Muscle of leg (tissue), 11 donors: Measurements from ENCODE around the gene WDR87. TPM values are rescaled to one million over a fixed set of nuclear protein-coding genes. Genes with fewer than 3 reads are reported as not detected.
A peak's percentile ranks its signal among the peaks of the same experiment; 100 is the strongest.

Experiments
- DNase-seq: peaks from one replicate; pipeline ENCODE4 v3.0.0; 2013
- H3K27ac ChIP-seq: one replicate; pipeline ENCODE4 v1.5.1; 2013; ENCODE audit warnings: mild to moderate bottlenecking, low read length, control low read depth
- H3K27me3 ChIP-seq: one replicate; pipeline ENCODE4 v1.6.1; 2013; ENCODE audit warnings: low read length; ENCODE audit not compliant: control insufficient read depth, insufficient read depth
- H3K36me3 ChIP-seq: one replicate; pipeline ENCODE4 v1.6.1; 2013; ENCODE audit warnings: low read length; ENCODE audit not compliant: control insufficient read depth, insufficient read depth
- H3K4me1 ChIP-seq: one replicate; pipeline ENCODE4 v1.6.1; 2013; ENCODE audit warnings: low read length; ENCODE audit not compliant: control insufficient read depth, insufficient read depth
- H3K4me3 ChIP-seq: one replicate; pipeline ENCODE4 v1.5.1; 2013; ENCODE audit warnings: low read length, control low read depth
- H3K9me3 ChIP-seq: replicated peaks from 2 replicates; pipeline ENCODE4 v1.6.1; 2013; ENCODE audit warnings: low read depth, low read length; ENCODE audit not compliant: control insufficient read depth
- WGBS: methylation state at CpG from one replicate; pipeline ENCODE4 v1.1.5; 2013; ENCODE audit warnings: missing lambda C conversion rate; ENCODE audit not compliant: insufficient coverage; 5-methylcytosine and 5-hydroxymethylcytosine counted together
- polyA plus RNA-seq, 8 donors: library from polyadenylated mRNA; unstranded; fragments of 120-200 nt; gene quantifications; one replicate each; pipeline versions ENCODE4 v1.2.1 to v1.2.3, GENCODE V29; 2013; ENCODE audit warnings: inconsistent platforms in 1 of 8, low replicate concordance in 1 of 8; ENCODE audit not compliant: insufficient read length in 8 of 8, insufficient read depth in 1 of 8
- total RNA-seq: library from RNA; stranded (reverse); fragments of 120-200 nt; gene quantifications from one replicate; pipeline ENCODE4 v1.2.4, GENCODE V29; 2013

WDR87 gene
- total and polyA plus RNA-seq, 9 donors = under 0.01 to 0.18 (median 0.10) TPM

DNA sequence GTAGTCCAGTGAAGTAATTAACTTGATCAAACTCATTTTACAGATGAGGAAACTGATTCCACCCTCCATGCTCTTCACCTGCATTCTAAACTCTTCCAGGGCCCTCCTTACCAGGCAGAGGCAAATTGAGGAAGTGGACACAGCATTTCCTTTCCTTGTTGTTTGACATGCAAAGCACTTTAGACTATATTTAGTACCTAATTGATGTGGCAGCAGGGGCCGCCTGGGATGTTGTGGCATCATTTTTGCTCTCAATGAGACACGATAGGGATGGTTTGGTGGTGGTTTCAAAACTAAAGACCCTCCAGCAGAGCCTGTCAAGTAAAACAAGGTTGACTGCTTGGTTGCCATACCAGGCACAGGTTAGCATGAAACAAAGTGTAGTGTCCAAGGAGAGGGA lies 8.5 kb upstream of the WDR87 start:
- Histone ChIP-seq H3K4me1 (no peaks in the 10 kb centered on the region), H3K4me3 (no peak overlapping the region), H3K27me3 (no peaks in the 10 kb centered on the region), H3K27ac (no peak overlapping the region), H3K9me3 (no peaks in the 10 kb centered on the region), H3K36me3 (peaks cover 6% of the 10 kb centered on the region)
- 75% methylated on average over 2 of the region's 2 CpGs for WGBS
- no peak for DNase-seq

GRCh38 chr19:37909661-37910199 lies 3.3 kb upstream of the WDR87 start:
- 60% methylated on average over 1 of the region's 6 CpGs for WGBS

GRCh38 chr19:37907735-37908455 lies 1.5 kb upstream of the WDR87 start:
- H3K27me3 ChIP-seq = no peaks in the 10 kb centered on the region
- H3K27ac ChIP-seq = no peak overlapping the region
- peak overlapping the region; percentile 81 for H3K4me3 ChIP-seq
- H3K9me3 ChIP-seq = no peaks in the 10 kb centered on the region
- 20% methylated on average over 7 of the region's 13 CpGs for WGBS
- H3K36me3 ChIP-seq = no peaks in the 10 kb centered on the region
- H3K4me1 ChIP-seq = peaks cover 13% of the 10 kb centered on the region
- no peak for DNase-seq

More at GRCh38 chr19:37909661-37910199, 3.3 kb upstream of the WDR87 start:
- H3K4me1 ChIP-seq = peaks cover 13% of the 10 kb centered on the region
- H3K27ac ChIP-seq = no peak overlapping the region
- no peak for DNase-seq
- no peaks in the 10 kb centered on the region for H3K9me3 ChIP-seq
- no peaks in the 10 kb centered on the region for H3K27me3 ChIP-seq
- H3K36me3 ChIP-seq = no peaks in the 10 kb centered on the region
- H3K4me3 ChIP-seq = no peak overlapping the region

DNA sequence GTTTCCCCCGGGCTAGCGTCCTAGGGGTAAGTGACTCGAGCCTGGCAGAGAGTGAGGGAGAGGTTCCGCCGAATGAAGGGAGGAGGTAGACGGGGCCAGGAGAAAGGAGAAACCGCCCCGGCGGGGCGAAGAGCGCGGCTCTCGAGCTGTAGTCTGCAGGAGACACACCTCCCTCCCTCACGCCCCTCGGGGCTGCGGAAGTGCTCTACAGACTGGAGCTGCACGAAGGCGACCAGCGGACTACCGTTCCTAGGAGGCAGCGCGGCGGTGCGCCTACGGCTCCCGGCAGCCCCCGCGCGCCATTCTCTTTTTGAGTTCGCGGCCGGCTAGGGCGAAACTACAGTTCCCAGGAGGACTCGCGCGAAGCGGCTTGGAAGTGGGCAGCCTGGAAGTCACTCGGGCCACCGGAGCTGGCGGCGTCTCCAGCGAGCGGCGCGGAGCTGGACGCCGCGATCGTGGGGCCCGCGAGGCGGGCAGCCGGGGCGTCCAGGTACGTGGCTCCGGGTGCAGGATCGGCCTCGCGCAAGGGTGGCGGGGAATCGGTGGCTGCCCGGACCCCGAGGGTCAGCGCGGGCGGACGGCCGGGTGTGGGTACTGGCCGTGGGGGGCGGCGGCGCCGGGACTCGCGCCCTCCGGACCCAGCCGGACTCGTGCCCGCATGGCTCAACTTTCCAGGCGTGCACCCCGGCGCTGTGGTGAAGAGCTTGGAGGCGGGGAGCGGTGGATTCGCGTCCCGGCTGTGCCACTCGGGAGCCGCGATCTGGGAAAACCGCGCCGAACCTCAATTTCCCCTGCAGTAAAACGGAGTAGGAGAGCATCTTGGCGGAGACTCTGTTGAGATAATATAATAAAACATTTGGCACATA lies 708 bp upstream of the WDR87 start, which contains the start of gene SIPA1L3:
TSS of gene SIPA1L3 (plus strand) at position 340 of the 866 bp plus-strand sequence. CDS start 174,358 bp downstream, outside the sequence.
- peak within 1 kb of the TSS; percentile 81 for H3K4me3 ChIP-seq
- under 1% methylated on average over 74 of the region's 95 CpGs for WGBS
- no peaks in the 10 kb centered on the region for H3K9me3 ChIP-seq
- peak; percentile 99 for DNase-seq
- H3K27ac ChIP-seq = peak within 1 kb of the TSS; percentile 75
- H3K27me3 ChIP-seq = no peaks in the 10 kb centered on the region
- H3K36me3 ChIP-seq = no peaks in the 10 kb centered on the region
- peaks cover 13% of the 10 kb centered on the region for H3K4me1 ChIP-seq

GRCh38 chr19:37903096-37903495 lies 3.3 kb downstream of the WDR87 start:
- Histone ChIP-seq H3K9me3 (no peaks in the 10 kb centered on the region), H3K27me3 (no peaks in the 10 kb centered on the region), H3K4me1 (peaks cover 11% of the 10 kb centered on the region), H3K27ac (no peak overlapping the region), H3K36me3 (no peaks in the 10 kb centered on the region), H3K4me3 (no peak overlapping the region)
- no peak for DNase-seq
- 100% methylated on average over 1 of the region's 2 CpGs for WGBS

- WGBS = no CpG with 5 or more reads among the region's 4 CpGs
- Histone ChIP-seq H3K4me3 (no peak overlapping the region), H3K9me3 (no peaks in the 10 kb centered on the region), H3K36me3 (no peaks in the 10 kb centered on the region), H3K27me3 (no peaks in the 10 kb centered on the region), H3K4me1 (peaks cover 7% of the 10 kb centered on the region), H3K27ac (no peak overlapping the region)
- peak; percentile 76 for DNase-seq
Observed at GRCh38 chr19:37902668-37903067, 3.7 kb downstream of the WDR87 start.

- Histone ChIP-seq H3K4me1 (peaks cover 14% of the 10 kb centered on the region), H3K9me3 (no peaks in the 10 kb centered on the region), H3K36me3 (no peaks in the 10 kb centered on the region), H3K4me3 (no peak overlapping the region), H3K27me3 (no peaks in the 10 kb centered on the region), H3K27ac (no peak overlapping the region)
- no peak for DNase-seq
- WGBS = 68% methylated on average over 2 of the region's 2 CpGs
Observed at GRCh38 chr19:37899966-37900365, 6.4 kb downstream of the WDR87 start.

DNA sequence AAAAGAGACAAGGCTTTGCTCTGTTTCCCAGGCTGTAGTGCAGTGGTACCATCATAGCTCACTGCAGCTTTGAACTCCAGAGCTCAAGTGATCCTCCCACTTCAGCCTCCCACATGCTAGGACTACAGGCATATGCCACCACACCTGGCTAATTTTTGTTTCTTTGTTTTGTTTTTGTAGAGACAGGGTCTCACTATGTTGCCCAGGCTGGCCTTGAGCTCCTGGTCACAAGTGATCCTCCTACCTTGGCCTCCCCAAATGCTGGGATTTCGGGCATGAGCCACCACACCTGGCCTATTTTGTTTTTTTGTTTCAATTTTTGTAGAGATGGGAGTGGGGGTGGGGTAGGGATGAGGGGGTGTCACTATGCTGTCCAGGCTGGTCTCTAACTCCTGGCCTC lies 6.9 kb downstream of the WDR87 start:
- no peak overlapping the region for H3K27ac ChIP-seq
- H3K27me3 ChIP-seq = no peaks in the 10 kb centered on the region
- no CpG with 5 or more reads among the region's 1 CpG for WGBS
- no peak for DNase-seq
- no peak overlapping the region for H3K4me3 ChIP-seq
- no peaks in the 10 kb centered on the region for H3K36me3 ChIP-seq
- peaks cover 19% of the 10 kb centered on the region for H3K4me1 ChIP-seq
- H3K9me3 ChIP-seq = no peaks in the 10 kb centered on the region

- 72% methylated on average over 8 of the region's 8 CpGs for WGBS
- Histone ChIP-seq H3K36me3 (no peaks in the 10 kb centered on the region), H3K27me3 (peaks cover 9% of the 10 kb centered on the region), H3K4me1 (peaks cover 33% of the 10 kb centered on the region), H3K9me3 (no peaks in the 10 kb centered on the region), H3K27ac (no peak overlapping the region), H3K4me3 (no peak overlapping the region)
- peak; percentile 40 for DNase-seq
Observed at GRCh38 chr19:37896180-37896579, 10.2 kb downstream of the WDR87 start.
